HG03045 (cell line): ENCODE data around the gene GFOD1.
A peak's percentile ranks its signal among the peaks of the same experiment; 100 is the strongest.

ENCODE experiments used
- ATAC-seq: cut with Tn5 transposase; IDR thresholded peaks from one replicate; pipeline ENCODE4 v1.9.1; 2021; ENCODE audit warnings: mild to moderate bottlenecking, moderate library complexity; ENCODE audit not compliant: unreplicated experiment

GFOD1 gene

GRCh38 chr6:13383328-13384163, 103.9 kb downstream of the GFOD1 start:
- ATAC-seq: peak; percentile 92

- ATAC-seq: no peak
Observed at GRCh38 chr6:13380761-13381160, 106.6 kb downstream of the GFOD1 start.

GRCh38 chr6:13378669-13379590, 108.5 kb downstream of the GFOD1 start:
- ATAC-seq: no peak

- ATAC-seq: no peak
Observed at GRCh38 chr6:13377054-13377758, 110.2 kb downstream of the GFOD1 start.

- ATAC-seq: no peak
Observed at GRCh38 chr6:13375360-13375878, 112.0 kb downstream of the GFOD1 start.

GRCh38 chr6:13373919-13374318, 113.5 kb downstream of the GFOD1 start:
- no peak for ATAC-seq

- no peak for ATAC-seq
Observed at GRCh38 chr6:13373488-13373886, 113.9 kb downstream of the GFOD1 start.

- ATAC-seq: no peak
Observed at GRCh38 chr6:13372688-13373487, 114.5 kb downstream of the GFOD1 start.

- ATAC-seq: no peak
Observed at GRCh38 chr6:13372076-13372475, 115.3 kb downstream of the GFOD1 start.

- no peak for ATAC-seq
Observed at GRCh38 chr6:13371421-13372072, 115.9 kb downstream of the GFOD1 start.

GRCh38 chr6:13370623-13371022, 116.8 kb downstream of the GFOD1 start:
- ATAC-seq: no peak

- ATAC-seq: no peak
Observed at GRCh38 chr6:13369591-13369990, 117.8 kb downstream of the GFOD1 start.

GRCh38 chr6:13368731-13369115, 118.7 kb downstream of the GFOD1 start:
- no peak for ATAC-seq

GRCh38 chr6:13368079-13368730, 119.2 kb downstream of the GFOD1 start:
- ATAC-seq: no peak

GRCh38 chr6:13367396-13367795, 120.0 kb downstream of the GFOD1 start:
- ATAC-seq: no peak

- no peak for ATAC-seq
Observed at GRCh38 chr6:13365320-13365719, 122.1 kb downstream of the GFOD1 start.

- ATAC-seq: no peak
Observed at GRCh38 chr6:13364842-13365241, 122.6 kb downstream of the GFOD1 start.

GRCh38 chr6:13362412-13362811, 125.0 kb downstream of the GFOD1 start:
- ATAC-seq: no peak
